Measurements from ENCODE around the gene TMEM116.
"Not testable (repeated sequence)": the region's sequence is repeated elsewhere in the genome, so short reads cannot be mapped to it uniquely, and the experiment has no call there.

The TMEM116 gene

DNA sequence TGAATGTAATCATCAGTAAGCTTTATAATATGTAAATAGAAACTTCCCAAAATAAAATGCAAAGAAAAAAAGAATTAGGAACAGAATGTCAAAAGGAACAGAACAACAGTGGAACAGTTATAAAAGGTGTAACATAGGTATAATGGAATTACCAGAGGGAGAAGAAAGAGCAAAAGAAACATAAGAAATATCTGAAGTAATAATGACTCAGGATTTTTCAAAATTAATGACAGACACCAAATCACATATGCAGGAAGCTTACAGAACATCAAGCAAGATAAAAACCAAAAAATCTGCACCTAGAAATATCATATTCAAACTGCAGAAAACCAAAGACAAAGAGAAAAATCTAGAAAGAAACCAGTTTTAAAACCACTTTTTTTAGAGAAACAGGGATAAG lies 36.1 kb downstream of the TMEM116 start:
- no peaks in the 10 kb centered on the region for H3K36me3 ChIP-seq (ENCODE audit: control insufficient read depth, insufficient read depth, low read length)

DNA sequence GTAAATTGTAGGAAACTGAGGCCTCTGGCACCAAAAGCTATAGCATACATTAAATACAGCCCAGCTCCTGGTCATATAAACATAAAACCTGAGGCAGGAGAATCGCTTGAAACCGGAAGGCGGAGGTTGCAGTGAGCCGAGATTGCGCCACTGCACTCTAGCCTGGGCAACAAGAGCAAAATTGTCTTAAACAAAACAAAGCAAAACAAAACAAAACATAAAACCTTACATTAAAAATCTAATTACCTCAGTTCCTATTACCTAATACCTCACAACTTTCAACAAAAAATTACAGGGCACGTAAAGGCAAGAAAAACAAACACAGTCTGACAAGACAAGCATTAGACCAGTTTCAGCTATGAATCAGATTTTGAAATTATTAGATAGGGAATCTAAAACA lies 36.7 kb downstream of the TMEM116 start:
- Histone ChIP-seq H3K4me3 (ENCODE audit: insufficient read depth, low read depth, low read length) (no peak overlapping the region), H3K9me3 (ENCODE audit: control insufficient read depth, low read length) (no peaks in the 10 kb centered on the region), H3K4me1 (ENCODE audit: control insufficient read depth, insufficient read depth, low read length) (no peaks in the 10 kb centered on the region), H3K36me3 (ENCODE audit: control insufficient read depth, insufficient read depth, low read length) (no peaks in the 10 kb centered on the region), H3K27ac (ENCODE audit: insufficient read depth, low read depth, low read length, poor library complexity, severe bottlenecking) (no peak overlapping the region), H3K27me3 (ENCODE audit: control insufficient read depth, insufficient read depth, low read length, poor library complexity, severe bottlenecking) (no peaks in the 10 kb centered on the region)
- WGBS, 2 experiments = 96 to 97% methylated on average over 6 of the region's 6 CpGs

More for the DNA sequence above, 36.1 kb downstream of the TMEM116 start:
- H3K9me3 ChIP-seq (ENCODE audit: control insufficient read depth, low read length) = no peaks in the 10 kb centered on the region
- no peak overlapping the region for H3K27ac ChIP-seq (ENCODE audit: insufficient read depth, low read depth, low read length, poor library complexity, severe bottlenecking)
- no peaks in the 10 kb centered on the region for H3K4me1 ChIP-seq (ENCODE audit: control insufficient read depth, insufficient read depth, low read length)
- H3K4me3 ChIP-seq (ENCODE audit: insufficient read depth, low read depth, low read length) = no peak overlapping the region
- H3K27me3 ChIP-seq (ENCODE audit: control insufficient read depth, insufficient read depth, low read length, poor library complexity, severe bottlenecking) = no peaks in the 10 kb centered on the region

DNA sequence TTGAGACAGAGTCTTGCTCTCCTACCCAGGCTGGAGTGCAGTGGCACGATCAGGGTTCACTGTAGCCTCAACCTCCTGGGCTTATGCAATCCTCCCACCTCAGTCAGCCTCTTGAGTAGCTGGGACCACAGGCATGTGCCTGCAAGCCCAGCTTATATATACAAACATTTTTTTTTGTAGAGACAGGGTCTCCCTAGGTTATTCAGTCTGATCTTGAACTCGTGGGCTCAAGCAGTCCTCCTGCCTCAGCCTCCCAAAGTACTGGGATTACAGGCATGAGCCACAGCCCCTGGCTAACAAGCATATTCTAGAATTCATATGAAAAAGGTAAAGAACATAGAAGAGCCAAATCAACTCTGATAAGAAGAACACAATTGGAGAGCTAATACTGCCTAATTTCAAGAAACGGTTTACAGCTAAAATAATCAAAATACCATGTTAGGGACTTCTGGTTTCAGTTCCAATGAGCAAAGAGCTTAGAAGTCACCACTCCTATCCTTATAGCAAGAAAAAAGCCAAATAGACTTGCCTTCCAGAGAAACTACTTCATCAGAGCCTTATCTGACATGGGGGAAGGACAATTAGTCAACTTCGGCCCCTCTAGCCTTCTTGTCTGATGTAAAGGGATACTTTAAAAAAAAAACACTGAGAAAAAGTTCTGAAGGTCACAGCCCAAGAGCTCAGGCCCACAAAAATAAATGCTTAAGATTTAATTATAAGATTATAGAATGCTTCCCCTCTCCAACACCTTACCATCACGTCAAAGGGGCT lies 37.6 kb downstream of the TMEM116 start:
- Histone ChIP-seq H3K27me3 (ENCODE audit: control insufficient read depth, insufficient read depth, low read length, poor library complexity, severe bottlenecking) (no peaks in the 10 kb centered on the region), H3K4me3 (ENCODE audit: insufficient read depth, low read depth, low read length) (no peak overlapping the region), H3K9me3 (ENCODE audit: control insufficient read depth, low read length) (no peaks in the 10 kb centered on the region), H3K27ac (ENCODE audit: insufficient read depth, low read depth, low read length, poor library complexity, severe bottlenecking) (no peak overlapping the region), H3K4me1 (ENCODE audit: control insufficient read depth, insufficient read depth, low read length) (no peaks in the 10 kb centered on the region), H3K36me3 (ENCODE audit: control insufficient read depth, insufficient read depth, low read length) (no peaks in the 10 kb centered on the region)
- 93 to 94% methylated on average over 4 of the region's 5 CpGs for whole genome bisulfite sequencing, 2 experiments

DNA sequence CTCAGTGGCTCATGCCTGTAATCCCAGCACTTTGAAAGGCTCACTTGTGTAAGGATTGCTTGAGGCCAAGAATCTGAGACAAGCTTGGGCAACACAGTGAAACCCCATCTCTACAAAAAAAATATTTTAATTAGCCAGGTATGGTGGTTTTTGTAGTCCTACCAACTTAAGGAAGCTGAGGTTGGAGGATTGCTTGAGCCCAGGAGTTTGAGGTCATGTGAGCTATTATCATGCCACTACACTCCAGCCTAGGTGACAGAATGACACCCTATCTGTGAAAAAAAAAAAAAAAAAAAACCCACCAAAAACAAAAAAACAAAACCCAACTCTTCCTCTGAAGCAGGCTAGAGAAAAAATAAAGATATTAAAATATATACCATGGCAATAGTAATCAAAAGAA lies 41.2 kb downstream of the TMEM116 start:
- Histone ChIP-seq H3K4me1 (ENCODE audit: control insufficient read depth, insufficient read depth, low read length) (no peaks in the 10 kb centered on the region), H3K36me3 (ENCODE audit: control insufficient read depth, insufficient read depth, low read length) (no peaks in the 10 kb centered on the region), H3K9me3 (ENCODE audit: control insufficient read depth, low read length) (no peaks in the 10 kb centered on the region), H3K4me3 (ENCODE audit: insufficient read depth, low read depth, low read length) (no peak overlapping the region), H3K27me3 (ENCODE audit: control insufficient read depth, insufficient read depth, low read length, poor library complexity, severe bottlenecking) (no peaks in the 10 kb centered on the region), H3K27ac (ENCODE audit: insufficient read depth, low read depth, low read length, poor library complexity, severe bottlenecking) (no peak overlapping the region)

DNA sequence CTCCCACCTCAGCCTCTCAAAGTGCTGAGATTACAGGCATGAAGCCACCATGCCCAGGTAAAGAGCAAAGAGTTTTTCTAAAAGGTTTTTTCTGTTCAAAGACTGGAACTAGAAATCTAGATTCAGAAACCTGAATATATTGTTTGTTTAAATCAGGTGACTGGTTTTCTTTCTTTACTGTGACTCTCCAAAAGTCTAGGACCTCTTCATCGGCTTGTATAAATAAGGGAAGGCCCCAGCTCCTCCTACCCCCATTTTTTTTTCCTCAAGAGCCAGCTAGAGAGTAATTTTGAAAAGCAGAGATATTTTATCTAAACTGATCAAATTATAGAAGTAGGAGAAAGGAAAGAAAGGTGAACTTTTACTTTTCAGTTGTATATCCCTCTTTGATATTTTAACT lies 48.0 kb downstream of the TMEM116 start:
- no peak overlapping the region for H3K27ac ChIP-seq (ENCODE audit: insufficient read depth, low read depth, low read length, poor library complexity, severe bottlenecking)
- H3K4me1 ChIP-seq (ENCODE audit: control insufficient read depth, insufficient read depth, low read length) = no peaks in the 10 kb centered on the region
- no peaks in the 10 kb centered on the region for H3K27me3 ChIP-seq (ENCODE audit: control insufficient read depth, insufficient read depth, low read length, poor library complexity, severe bottlenecking)
- no peaks in the 10 kb centered on the region for H3K36me3 ChIP-seq (ENCODE audit: control insufficient read depth, insufficient read depth, low read length)
- 90% methylated on average over 1 of the region's 1 CpG; no CpG with 5 or more reads in 1 of the 2 experiments for WGBS, 2 experiments
- no peak overlapping the region for H3K4me3 ChIP-seq (ENCODE audit: insufficient read depth, low read depth, low read length)
- no peaks in the 10 kb centered on the region for H3K9me3 ChIP-seq (ENCODE audit: control insufficient read depth, low read length)

DNA sequence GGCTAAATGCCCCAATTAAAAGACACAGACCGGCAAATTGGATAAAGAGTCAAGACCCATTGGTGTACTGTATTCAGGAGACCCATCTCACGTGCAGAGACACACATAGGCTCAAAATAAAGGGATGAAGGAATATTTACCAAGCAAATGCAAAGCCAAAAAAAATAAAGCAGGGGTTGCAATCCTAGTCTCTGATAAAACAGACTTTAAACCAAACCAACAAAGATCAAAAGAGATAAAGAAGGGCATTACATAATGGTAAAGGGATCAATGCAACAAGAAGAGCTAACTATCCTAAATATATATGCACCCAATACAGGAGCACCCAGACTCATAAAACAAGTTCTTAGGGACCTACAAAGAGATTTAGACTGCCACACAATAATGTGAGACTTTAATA lies 53.4 kb downstream of the TMEM116 start:
- not testable (repeated sequence) for H3K4me1 ChIP-seq (ENCODE audit: control insufficient read depth, insufficient read depth, low read length); H3K27me3 ChIP-seq (ENCODE audit: control insufficient read depth, insufficient read depth, low read length, poor library complexity, severe bottlenecking); H3K36me3 ChIP-seq (ENCODE audit: control insufficient read depth, insufficient read depth, low read length); H3K9me3 ChIP-seq (ENCODE audit: control insufficient read depth, low read length); H3K4me3 ChIP-seq (ENCODE audit: insufficient read depth, low read depth, low read length); H3K27ac ChIP-seq (ENCODE audit: insufficient read depth, low read depth, low read length, poor library complexity, severe bottlenecking)
- WGBS, 2 experiments = 96 to 98% methylated on average over 2 of the region's 2 CpGs

DNA sequence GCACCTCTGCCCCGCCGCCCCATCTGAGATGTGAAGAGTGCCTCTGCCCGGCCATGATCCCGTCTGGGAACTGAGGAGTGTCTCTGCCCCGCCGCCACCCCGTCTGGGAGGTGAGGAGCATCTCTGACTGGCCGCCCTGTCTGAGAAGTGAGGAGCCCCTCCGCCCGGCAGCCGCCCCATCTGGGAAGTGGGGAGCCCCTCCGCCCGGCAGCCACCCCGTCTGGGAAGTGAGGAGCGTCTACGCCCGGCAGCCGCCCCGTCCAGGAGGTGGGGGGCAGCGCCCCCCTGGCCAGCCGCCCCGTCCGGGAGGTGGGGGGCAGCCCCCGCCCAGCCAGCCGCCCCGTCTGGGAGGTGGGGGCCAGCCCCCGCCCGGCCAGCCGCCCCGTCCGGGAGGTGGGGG lies 55.7 kb downstream of the TMEM116 start:
- H3K9me3 ChIP-seq (ENCODE audit: control insufficient read depth, low read length); H3K27ac ChIP-seq (ENCODE audit: insufficient read depth, low read depth, low read length, poor library complexity, severe bottlenecking); H3K4me3 ChIP-seq (ENCODE audit: insufficient read depth, low read depth, low read length); H3K27me3 ChIP-seq (ENCODE audit: control insufficient read depth, insufficient read depth, low read length, poor library complexity, severe bottlenecking); H3K36me3 ChIP-seq (ENCODE audit: control insufficient read depth, insufficient read depth, low read length); H3K4me1 ChIP-seq (ENCODE audit: control insufficient read depth, insufficient read depth, low read length): not testable (repeated sequence)
- WGBS, 2 experiments = 96 to 97% methylated on average over 31 of the region's 31 CpGs

DNA sequence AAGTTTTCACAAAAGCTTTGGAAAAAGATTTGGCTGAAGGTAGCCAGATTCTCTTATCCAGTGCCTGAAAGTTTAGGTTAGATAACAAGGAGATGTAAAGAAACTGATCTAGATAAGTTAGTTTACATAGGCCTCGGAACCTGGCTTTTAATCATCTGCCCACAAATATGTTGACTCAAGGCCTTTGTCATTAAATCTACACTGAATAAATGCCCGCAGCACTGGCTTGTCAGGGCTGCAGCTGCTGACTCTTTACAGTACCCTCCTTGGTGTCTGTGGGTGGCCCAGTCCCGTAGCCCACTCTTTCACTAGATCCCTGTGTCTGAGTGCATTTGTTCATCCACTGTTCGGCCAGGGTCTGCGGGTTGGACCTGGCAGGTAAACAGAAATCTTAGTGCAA lies 58.0 kb downstream of the TMEM116 start:
- no peaks in the 10 kb centered on the region for H3K4me1 ChIP-seq (ENCODE audit: control insufficient read depth, insufficient read depth, low read length)
- H3K36me3 ChIP-seq (ENCODE audit: control insufficient read depth, insufficient read depth, low read length) = no peaks in the 10 kb centered on the region
- no peak overlapping the region for H3K27ac ChIP-seq (ENCODE audit: insufficient read depth, low read depth, low read length, poor library complexity, severe bottlenecking)
- WGBS, 2 experiments = 91 to 93% methylated on average over 5 of the region's 5 CpGs
- no peak overlapping the region for H3K4me3 ChIP-seq (ENCODE audit: insufficient read depth, low read depth, low read length)
- H3K27me3 ChIP-seq (ENCODE audit: control insufficient read depth, insufficient read depth, low read length, poor library complexity, severe bottlenecking) = no peaks in the 10 kb centered on the region
- H3K9me3 ChIP-seq (ENCODE audit: control insufficient read depth, low read length) = no peaks in the 10 kb centered on the region

DNA sequence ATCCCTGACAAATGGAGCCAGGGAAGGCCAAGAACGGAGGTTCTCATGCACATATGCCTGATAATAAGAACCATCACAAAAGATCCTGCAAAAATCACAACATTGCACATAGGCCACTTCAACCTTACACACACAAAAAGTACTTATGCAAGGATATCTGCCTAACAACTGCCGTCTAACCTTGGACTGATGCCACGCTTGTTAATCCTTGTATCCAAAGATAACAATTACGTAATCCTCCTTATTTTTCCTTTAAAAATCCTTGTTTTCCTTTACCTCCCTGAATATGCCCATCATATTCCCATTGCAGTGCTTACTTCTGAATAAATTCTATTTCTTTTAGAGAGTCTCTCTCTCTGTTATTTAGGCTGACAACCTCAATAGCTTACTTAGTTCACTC lies 59.5 kb downstream of the TMEM116 start:
- H3K36me3 ChIP-seq (ENCODE audit: control insufficient read depth, insufficient read depth, low read length) = no peaks in the 10 kb centered on the region
- no peak overlapping the region for H3K27ac ChIP-seq (ENCODE audit: insufficient read depth, low read depth, low read length, poor library complexity, severe bottlenecking)
- no peaks in the 10 kb centered on the region for H3K27me3 ChIP-seq (ENCODE audit: control insufficient read depth, insufficient read depth, low read length, poor library complexity, severe bottlenecking)
- H3K4me3 ChIP-seq (ENCODE audit: insufficient read depth, low read depth, low read length) = no peak overlapping the region
- H3K4me1 ChIP-seq (ENCODE audit: control insufficient read depth, insufficient read depth, low read length) = no peaks in the 10 kb centered on the region
- 94 to 95% methylated on average over 4 of the region's 4 CpGs for WGBS, 2 experiments
- no peaks in the 10 kb centered on the region for H3K9me3 ChIP-seq (ENCODE audit: control insufficient read depth, low read length)

DNA sequence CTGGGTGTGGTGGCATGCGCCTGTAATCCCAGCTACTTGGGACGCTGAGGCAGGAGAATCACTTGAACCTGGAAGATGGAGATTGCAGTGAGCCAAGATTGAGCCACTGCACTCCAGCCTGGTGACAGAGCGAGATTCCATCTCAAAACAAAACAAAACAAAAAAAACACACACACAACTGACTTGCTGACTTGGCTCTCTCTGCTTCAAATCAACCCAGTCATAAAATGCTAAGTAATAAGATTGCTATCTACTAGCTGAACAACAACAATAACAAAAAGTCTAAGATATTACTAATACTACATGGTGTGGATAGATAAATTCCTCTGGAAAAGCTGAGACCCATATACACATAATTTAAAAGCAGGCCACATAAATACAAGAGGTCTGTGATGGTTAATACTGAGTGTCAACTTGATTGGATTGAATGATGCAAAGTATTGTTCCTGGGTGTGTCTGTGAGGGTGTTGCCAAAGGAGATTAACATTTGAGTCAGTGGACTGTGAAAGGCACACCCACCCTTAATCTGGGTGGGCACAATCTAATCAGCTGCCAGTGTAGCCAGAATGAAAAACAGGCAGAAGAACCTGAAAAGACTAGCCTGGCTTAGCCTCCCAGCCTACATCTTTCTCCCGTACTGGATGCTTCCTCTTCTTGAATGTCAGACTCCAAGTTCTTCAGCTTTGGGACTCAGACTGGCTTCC lies 60.7 kb downstream of the TMEM116 start:
- 90 to 92% methylated on average over 4 of the region's 4 CpGs for WGBS, 2 experiments
- not testable (repeated sequence) for H3K36me3 ChIP-seq (ENCODE audit: control insufficient read depth, insufficient read depth, low read length)

More for the DNA sequence above, 60.7 kb downstream of the TMEM116 start:
- not testable (repeated sequence) for H3K9me3 ChIP-seq (ENCODE audit: control insufficient read depth, low read length); H3K4me3 ChIP-seq (ENCODE audit: insufficient read depth, low read depth, low read length); H3K4me1 ChIP-seq (ENCODE audit: control insufficient read depth, insufficient read depth, low read length); H3K27me3 ChIP-seq (ENCODE audit: control insufficient read depth, insufficient read depth, low read length, poor library complexity, severe bottlenecking); H3K27ac ChIP-seq (ENCODE audit: insufficient read depth, low read depth, low read length, poor library complexity, severe bottlenecking)
